HepG2 (cell line): ENCODE results near the gene SCUBE1. TPM values are rescaled to one million over a fixed set of nuclear protein-coding genes. Genes with fewer than 3 reads are reported as not detected.

Source experiments
- ATF6 ChIP-seq: sonication (generic); formaldehyde crosslinking; conservative IDR thresholded peaks from 2 replicates; pipeline ENCODE4 v1.4.0; 2020; ENCODE audit warnings: missing genetic modification reagents
- CAMTA2 ChIP-seq: sonication (generic); formaldehyde crosslinking; IDR thresholded peaks from 2 replicates; pipeline ENCODE4 v1.4.0; 2020; ENCODE audit warnings: mild to moderate bottlenecking, missing genetic modification reagents, borderline replicate concordance
- GATA4 ChIP-seq: sonication (generic); IDR thresholded peaks from 2 replicates; pipeline ENCODE4 v1.6.1; 2016; ENCODE audit warnings: antibody characterized with exemption, low read depth, borderline replicate concordance
- HNF1A ChIP-seq, 2 experiments: sonication (generic) in 1 of 2; formaldehyde crosslinking in 1 of 2; IDR thresholded peaks; 2 replicates each; pipeline versions ENCODE4 v1.4.0 to v1.6.1; 2016 to 2020; ENCODE audit warnings: borderline replicate concordance in 1 of 2, low read depth in 1 of 2, mild to moderate bottlenecking in 1 of 2, missing genetic modification reagents in 1 of 2
- NFKB2 ChIP-seq: sonication (generic); formaldehyde crosslinking; IDR thresholded peaks from 2 replicates; pipeline ENCODE4 v1.4.0; 2020; ENCODE audit warnings: missing genetic modification reagents, borderline replicate concordance
- RARA ChIP-seq: IDR thresholded peaks from 2 replicates; pipeline ENCODE4 v1.6.1; 2016; ENCODE audit warnings: missing genetic modification reagents, missing compliant biosample characterization
- RFXANK ChIP-seq: IDR thresholded peaks from 2 replicates; pipeline ENCODE4 v1.6.1; 2016
- RORA ChIP-seq: sonication (generic); formaldehyde crosslinking; IDR thresholded peaks from 2 replicates; pipeline ENCODE4 v1.5.0; 2020; ENCODE audit warnings: mild to moderate bottlenecking, missing genetic modification reagents, moderate library complexity
- SMARCC2 ChIP-seq: fragments of 450-650 bp; IDR thresholded peaks from 2 replicates; pipeline ENCODE4 v1.6.1; 2017; ENCODE audit warnings: antibody characterized with exemption, mild to moderate bottlenecking
- WIZ ChIP-seq: sonication (generic); formaldehyde crosslinking; IDR thresholded peaks from 2 replicates; pipeline ENCODE4 v1.5.1; 2020; ENCODE audit warnings: mild to moderate bottlenecking, missing genetic modification reagents
- ZNF335 ChIP-seq: sonication (generic); formaldehyde crosslinking; IDR thresholded peaks from 2 replicates; pipeline ENCODE4 v1.4.0; 2020; ENCODE audit warnings: missing genetic modification reagents
- ZNF407 ChIP-seq: sonication (generic); formaldehyde crosslinking; IDR thresholded peaks from one replicate; pipeline ENCODE4 v1.5.1; 2020; ENCODE audit warnings: mild to moderate bottlenecking, missing genetic modification reagents; ENCODE audit errors: not compliant biosample characterization
- polyA plus RNA-seq, 8 experiments: library from polyadenylated mRNA; depleted of rRNA in 3 of 8; stranded (reverse) in 7 of 8; unstranded in 1 of 8; fragments of >200 nt; fragmentation: Illumina TruSeq in 4 of 8; extraction: Trizol in 4 of 8; gene quantifications; 2 replicates each; pipeline versions ENCODE4 v1.2.1 to v1.2.3, GENCODE V29; 2011 to 2016; ENCODE audit warnings: low read depth in 4 of 8, missing spikeins in 1 of 8, mixed read lengths in 1 of 8; ENCODE audit not compliant: insufficient read depth in 1 of 8
- total RNA-seq, 5 experiments: library from RNA; depleted of rRNA; stranded (reverse); fragments of >200 nt; fragmentation: Illumina TruSeq; extraction: Trizol; gene quantifications; 2 replicates each; pipeline ENCODE4 v1.2.3, GENCODE V29; 2016; ENCODE audit warnings: low read depth in 1 of 5
- TF ChIP-seq, protein P1 (sequence below): sonication (generic); formaldehyde crosslinking; IDR thresholded peaks from 2 replicates; pipeline ENCODE4 v1.4.0; 2020; ENCODE audit warnings: mild to moderate bottlenecking, missing genetic modification reagents

The SCUBE1 gene
- total and polyA plus RNA-seq, 2 of the 13 experiments (the other 11 are each of a cell fraction or from before 2014, with no cell fraction given) = under 0.01 to 0.05 TPM

- TF ChIP-seq HNF1A (IDR thresholded peaks at IDR 0.05; ENCODE audit: low read depth) = no peak
- no peak for TF ChIP-seq HNF1A (CRISPR knock-in tag; IDR thresholded peaks at IDR 0.05; ENCODE audit: borderline replicate concordance)
- TF ChIP-seq RORA = no peak
- no peak for TF ChIP-seq RARA (CRISPR knock-in tag)
- TF ChIP-seq GATA4 = no peak
- no peak for TF ChIP-seq ZNF335 (CRISPR knock-in tag)
- TF ChIP-seq, protein P1, sequence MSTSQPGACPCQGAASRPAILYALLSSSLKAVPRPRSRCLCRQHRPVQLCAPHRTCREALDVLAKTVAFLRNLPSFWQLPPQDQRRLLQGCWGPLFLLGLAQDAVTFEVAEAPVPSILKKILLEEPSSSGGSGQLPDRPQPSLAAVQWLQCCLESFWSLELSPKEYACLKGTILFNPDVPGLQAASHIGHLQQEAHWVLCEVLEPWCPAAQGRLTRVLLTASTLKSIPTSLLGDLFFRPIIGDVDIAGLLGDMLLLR = peak; percentile 59; the same call in 1 of the 2 replicates
- TF ChIP-seq CAMTA2 (CRISPR knock-in tag) = no peak
- TF ChIP-seq ZNF407 (CRISPR knock-in tag) = no peak
- TF ChIP-seq RFXANK (CRISPR knock-in tag) = no peak
- no peak for TF ChIP-seq NFKB2 (CRISPR knock-in tag)
- no peak for TF ChIP-seq ATF6 (CRISPR knock-in tag)
- TF ChIP-seq WIZ (CRISPR knock-in tag) = no peak
- no peak for TF ChIP-seq SMARCC2
Observed at GRCh38 chr22:43186272-43187170, 156.7 kb downstream of the SCUBE1 start, which contains the start of gene TTLL12 (continued).
